Central memory CD8-positive, alpha-beta T cell (primary cell): ENCODE data around the gene CABP4.
A peak's percentile ranks its signal among the peaks of the same experiment; 100 is the strongest.
"Not testable (repeated sequence)": the region's sequence is repeated elsewhere in the genome, so short reads cannot be mapped to it uniquely, and the experiment has no call there.

Source experiments
- ATAC-seq: fragments of 150-1000 bp; cut with Tn5 transposase; replicated peaks from 2 replicates; pipeline ENCODE4 v1.10.0; 2022; ENCODE audit warnings: mild to moderate bottlenecking, moderate FRiP score, moderate number of reproducible peaks; ENCODE audit not compliant: poor library complexity, severe bottlenecking; ENCODE audit errors: extremely low read depth
- DNase-seq, 2 donors: peaks; one replicate each; pipeline ENCODE4 v3.0.0; 2021; ENCODE audit warnings: low spot score in 2 of 2
- H3K27ac Mint-ChIP-seq: one replicate; pipeline ENCODE4 v1.8.0; 2022; ENCODE audit warnings: low read depth, mild to moderate bottlenecking, moderate library complexity, mixed read lengths
- H3K27me3 Mint-ChIP-seq: one replicate; pipeline ENCODE4 v1.8.0; 2022; ENCODE audit warnings: mixed read lengths
- H3K36me3 Mint-ChIP-seq: one replicate; pipeline ENCODE4 v1.8.0; 2022; ENCODE audit warnings: mild to moderate bottlenecking, moderate library complexity, mixed read lengths; ENCODE audit not compliant: insufficient read depth
- H3K4me1 Mint-ChIP-seq: one replicate; pipeline ENCODE4 v1.8.0; 2022; ENCODE audit warnings: mixed read lengths
- H3K4me3 Mint-ChIP-seq: one replicate; pipeline ENCODE4 v1.8.0; 2022; ENCODE audit warnings: mild to moderate bottlenecking, moderate library complexity, mixed read lengths
- H3K9me3 Mint-ChIP-seq: one replicate; pipeline ENCODE4 v1.8.0; 2022; ENCODE audit warnings: mixed read lengths

The CABP4 gene

DNA sequence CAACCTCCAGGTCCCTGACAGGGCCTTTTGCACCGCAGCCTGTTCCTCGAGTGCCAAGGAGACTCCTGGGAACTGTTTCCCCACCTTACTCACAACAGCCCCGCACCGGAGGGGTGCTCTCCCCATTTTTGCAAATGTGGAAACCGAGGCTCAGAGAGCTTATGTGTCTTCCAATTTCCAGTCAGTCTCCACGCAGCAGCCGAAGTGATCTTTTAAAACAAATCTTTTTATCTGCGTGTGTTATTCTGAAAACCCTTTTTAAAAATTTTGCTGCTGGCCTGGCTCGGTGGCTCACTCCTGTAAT lies 14.3 kb downstream of the CABP4 start:
- DNase-seq (no peak), ATAC-seq (no peak)
- peak overlapping the region; percentile 32 for H3K27ac Mint-ChIP-seq
- peaks cover 31% of the 10 kb centered on the region for H3K4me1 Mint-ChIP-seq
- no peaks in the 10 kb centered on the region for H3K27me3 Mint-ChIP-seq
- peak overlapping the region; percentile 86 for H3K4me3 Mint-ChIP-seq
- H3K9me3 Mint-ChIP-seq: no peaks in the 10 kb centered on the region
- peaks cover 8% of the 10 kb centered on the region for H3K36me3 Mint-ChIP-seq

GRCh38 chr11:67470337-67471002 lies 15.3 kb downstream of the CABP4 start:
- DNase-seq (no peak), ATAC-seq (no peak)
- no peaks in the 10 kb centered on the region for H3K9me3 Mint-ChIP-seq
- H3K4me3 Mint-ChIP-seq: peak overlapping the region; percentile 86
- H3K27ac Mint-ChIP-seq: no peak overlapping the region
- H3K36me3 Mint-ChIP-seq: peaks cover 8% of the 10 kb centered on the region
- peaks cover 22% of the 10 kb centered on the region for H3K4me1 Mint-ChIP-seq
- H3K27me3 Mint-ChIP-seq: no peaks in the 10 kb centered on the region

DNA sequence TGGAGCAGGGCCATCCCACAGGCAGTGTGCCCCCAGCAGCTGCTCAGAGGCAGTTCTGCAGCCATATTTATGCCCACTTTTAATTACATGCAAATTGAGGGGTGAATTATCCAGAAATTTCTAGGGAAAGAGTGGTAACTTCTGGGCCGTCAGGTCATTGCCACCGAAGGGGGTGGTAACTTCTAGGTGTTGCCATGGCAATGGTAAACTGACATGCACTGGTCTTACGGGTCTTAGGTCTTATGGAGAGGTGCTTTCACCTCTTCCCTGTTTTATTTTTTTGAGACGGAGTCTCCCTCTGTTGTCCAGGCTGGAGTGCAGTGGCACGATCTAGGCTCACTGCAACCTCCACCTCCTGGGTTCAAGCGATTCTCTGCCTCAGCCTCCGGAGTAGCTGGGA lies 17.7 kb downstream of the CABP4 start:
- DNase-seq: no peak
- H3K9me3 Mint-ChIP-seq: no peaks in the 10 kb centered on the region
- peaks cover 6% of the 10 kb centered on the region for H3K36me3 Mint-ChIP-seq
- no peak for ATAC-seq
- H3K4me3 Mint-ChIP-seq: no peak overlapping the region
- H3K27me3 Mint-ChIP-seq: no peaks in the 10 kb centered on the region
- H3K27ac Mint-ChIP-seq: no peak overlapping the region
- peaks cover 8% of the 10 kb centered on the region for H3K4me1 Mint-ChIP-seq

DNA sequence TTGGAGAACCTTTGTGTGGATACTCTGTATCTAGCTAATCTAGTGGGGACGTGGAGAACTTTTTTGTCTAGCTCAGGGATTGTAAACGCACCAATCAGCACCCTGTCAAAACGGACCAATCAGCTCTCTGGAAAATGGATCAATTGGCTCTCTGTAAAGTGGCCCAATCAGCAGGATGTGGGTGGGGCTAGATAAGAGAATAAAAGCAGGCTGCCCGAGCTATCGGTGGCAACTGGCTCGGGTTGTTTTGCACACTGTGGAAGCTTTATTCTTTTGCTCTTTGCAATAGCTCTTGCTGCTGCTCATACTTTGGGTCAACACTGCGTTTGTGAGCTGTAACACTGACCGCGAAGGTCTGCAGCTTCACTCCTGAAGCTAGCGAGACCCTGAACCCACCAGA lies 21.5 kb downstream of the CABP4 start:
- H3K27ac Mint-ChIP-seq, H3K36me3 Mint-ChIP-seq, H3K4me3 Mint-ChIP-seq, H3K4me1 Mint-ChIP-seq, DNase-seq, H3K9me3 Mint-ChIP-seq, ATAC-seq, H3K27me3 Mint-ChIP-seq: not testable (repeated sequence)

- DNase-seq, H3K27me3 Mint-ChIP-seq, H3K4me3 Mint-ChIP-seq, ATAC-seq, H3K36me3 Mint-ChIP-seq, H3K9me3 Mint-ChIP-seq, H3K4me1 Mint-ChIP-seq, H3K27ac Mint-ChIP-seq: not testable (repeated sequence)
Observed at GRCh38 chr11:67477344-67478050, 22.3 kb downstream of the CABP4 start.

- Mint-ChIP-seq H3K27me3 (no peaks in the 10 kb centered on the region), H3K36me3 (peaks cover 32% of the 10 kb centered on the region), H3K4me3 (peak overlapping the region; percentile 92), H3K4me1 (peaks cover 50% of the 10 kb centered on the region), H3K9me3 (no peaks in the 10 kb centered on the region), H3K27ac (peak overlapping the region; percentile 95)
- ATAC-seq (peak; percentile 8), DNase-seq (no peak)
Observed at GRCh38 chr11:67482275-67482826, 27.2 kb downstream of the CABP4 start.

GRCh38 chr11:67482827-67483798 lies 28.0 kb downstream of the CABP4 start, which contains the start of gene AIP:
Gene AIP (plus strand): TSS chr11:67483026. CDS start chr11:67483159, 133 bp downstream.
- ATAC-seq (peak; percentile 76), DNase-seq (peak; percentile 94 to 97)
- Mint-ChIP-seq H3K36me3 (peaks cover 38% of the 10 kb centered on the region), H3K27ac (peak within 1 kb of the TSS; percentile 95), H3K9me3 (no peaks in the 10 kb centered on the region), H3K27me3 (no peaks in the 10 kb centered on the region), H3K4me1 (peaks cover 58% of the 10 kb centered on the region), H3K4me3 (peak within 1 kb of the TSS; percentile 92)

GRCh38 chr11:67483831-67484665 lies 28.9 kb downstream of the CABP4 start:
- ATAC-seq (peak; percentile 63), DNase-seq (peak in 1 of 2 donors; percentile 53)
- H3K4me1 Mint-ChIP-seq: peaks cover 64% of the 10 kb centered on the region
- H3K9me3 Mint-ChIP-seq: no peaks in the 10 kb centered on the region
- H3K27me3 Mint-ChIP-seq: no peaks in the 10 kb centered on the region
- H3K36me3 Mint-ChIP-seq: peaks cover 43% of the 10 kb centered on the region
- peak overlapping the region; percentile 95 for H3K27ac Mint-ChIP-seq
- peak overlapping the region; percentile 92 for H3K4me3 Mint-ChIP-seq

DNA sequence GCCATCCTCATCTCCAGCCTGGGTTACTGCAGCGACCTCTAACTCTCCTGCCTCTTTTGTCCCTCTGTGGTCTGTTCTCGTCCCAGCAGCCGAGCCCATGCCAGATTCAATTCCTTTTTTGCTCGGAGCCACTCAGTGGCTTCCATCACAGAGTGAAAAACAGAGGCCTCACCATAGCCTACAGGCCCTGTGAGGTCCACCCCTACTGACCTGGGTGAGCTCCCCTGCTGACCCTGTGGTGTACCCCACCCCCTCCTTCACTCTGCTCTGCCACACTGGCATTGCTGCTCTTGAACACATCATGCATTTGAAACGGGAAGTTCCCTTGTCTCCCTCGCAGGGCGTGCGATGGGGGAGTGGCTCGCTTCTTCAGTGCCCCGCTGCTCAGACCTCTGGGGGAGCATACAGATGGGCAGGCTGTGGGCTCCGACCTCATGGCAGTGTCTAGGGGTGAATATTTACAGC lies 29.7 kb downstream of the CABP4 start:
- peaks cover 70% of the 10 kb centered on the region for H3K4me1 Mint-ChIP-seq
- H3K36me3 Mint-ChIP-seq: peaks cover 46% of the 10 kb centered on the region
- H3K4me3 Mint-ChIP-seq: peak overlapping the region; percentile 92
- H3K27me3 Mint-ChIP-seq: no peaks in the 10 kb centered on the region
- H3K9me3 Mint-ChIP-seq: no peaks in the 10 kb centered on the region
- DNase-seq (no peak), ATAC-seq (peak; percentile 7)
- H3K27ac Mint-ChIP-seq: peak overlapping the region; percentile 95

DNA sequence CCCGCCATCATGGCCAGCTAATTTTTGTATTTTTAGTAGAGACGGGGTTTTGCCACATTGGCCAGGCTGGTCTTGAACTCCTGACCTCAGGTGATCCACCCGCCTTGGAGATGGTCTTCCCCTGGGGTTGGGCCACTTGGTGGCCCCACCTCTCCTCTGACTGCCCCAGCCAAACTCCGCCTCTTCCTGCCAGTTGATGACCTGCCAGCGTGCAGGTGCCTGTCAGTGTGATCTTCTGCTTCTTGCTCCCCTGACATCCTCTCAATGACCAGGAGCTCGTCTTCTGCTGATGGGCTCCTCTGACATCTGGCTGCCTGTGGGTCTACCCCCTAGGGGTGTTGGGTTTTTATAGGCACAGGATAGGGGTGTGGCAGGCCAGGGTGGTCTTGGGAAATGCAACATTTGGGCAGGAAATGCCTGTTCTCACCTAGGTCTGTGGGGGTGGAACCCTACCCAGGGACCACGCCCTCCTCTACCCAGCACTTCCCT lies 30.8 kb downstream of the CABP4 start:
- not testable (repeated sequence) for DNase-seq, H3K27me3 Mint-ChIP-seq, ATAC-seq, H3K9me3 Mint-ChIP-seq
- peaks cover 70% of the 10 kb centered on the region for H3K4me1 Mint-ChIP-seq
- peaks cover 50% of the 10 kb centered on the region for H3K36me3 Mint-ChIP-seq
- peak overlapping the region; percentile 95 for H3K27ac Mint-ChIP-seq
- peak overlapping the region; percentile 92 for H3K4me3 Mint-ChIP-seq

- Mint-ChIP-seq H3K4me1 (peaks cover 70% of the 10 kb centered on the region), H3K9me3 (no peaks in the 10 kb centered on the region), H3K36me3 (peaks cover 51% of the 10 kb centered on the region), H3K27ac (peak overlapping the region; percentile 95), H3K4me3 (peak overlapping the region; percentile 92), H3K27me3 (no peaks in the 10 kb centered on the region)
- ATAC-seq: no peak
- no peak for DNase-seq
Observed at GRCh38 chr11:67486481-67487195, 31.5 kb downstream of the CABP4 start.
